Spleen (tissue), 11 donors: ENCODE data around the gene ALKBH7. TPM values are rescaled to one million over a fixed set of nuclear protein-coding genes. Genes with fewer than 3 reads are reported as not detected.

Experiments
- DNase-seq: peaks from one replicate; pipeline ENCODE4 v3.0.0-alpha.2; 2020
- H3K27ac ChIP-seq, 8 donors: fragments of 200-600 bp; sonication (generic) in 7 of 8; 1 replicate in 4 of 8; 2 replicates in 4 of 8; pipeline versions ENCODE4 v1.5.0 to v1.8.0; 2016 to 2021; ENCODE audit warnings: inconsistent platforms in 4 of 8, mild to moderate bottlenecking in 4 of 8, moderate library complexity in 1 of 8
- H3K27me3 ChIP-seq, 7 donors: fragments of 200-600 bp; sonication (generic) in 6 of 7; replicated peaks in 1 of 7; 1 replicate in 4 of 7; 2 replicates in 3 of 7; pipeline versions ENCODE4 v1.5.0 to v1.8.0; 2016 to 2021; ENCODE audit warnings: inconsistent platforms in 3 of 7, mild to moderate bottlenecking in 1 of 7
- H3K36me3 ChIP-seq, 6 donors: fragments of 200-600 bp; sonication (generic) in 5 of 6; 1 replicate in 4 of 6; 2 replicates in 2 of 6; pipeline versions ENCODE4 v1.5.0 to v1.8.0; 2016 to 2021; ENCODE audit warnings: inconsistent platforms in 2 of 6
- H3K4me1 ChIP-seq, 6 donors: fragments of 200-600 bp; sonication (generic) in 5 of 6; 1 replicate in 3 of 6; 2 replicates in 3 of 6; pipeline versions ENCODE4 v1.5.0 to v1.8.0; 2016 to 2021; ENCODE audit warnings: inconsistent platforms in 3 of 6
- H3K4me3 ChIP-seq, 8 donors: fragments of 200-600 bp; sonication (generic) in 7 of 8; 1 replicate in 4 of 8; 2 replicates in 4 of 8; pipeline versions ENCODE4 v1.5.0 to v1.8.0; 2016 to 2021; ENCODE audit warnings: inconsistent platforms in 4 of 8, mild to moderate bottlenecking in 4 of 8, moderate library complexity in 2 of 8
- H3K9me3 ChIP-seq, 8 donors: fragments of 200-600 bp; sonication (generic) in 7 of 8; 1 replicate in 4 of 8; 2 replicates in 4 of 8; pipeline versions ENCODE4 v1.5.0 to v1.8.0; 2016 to 2021; ENCODE audit warnings: inconsistent platforms in 4 of 8
- POLR2A ChIP-seq, 3 donors: fragments of 450-650 bp; IDR thresholded peaks; one replicate each; pipeline ENCODE4 v1.5.1; 2017; ENCODE audit warnings: antibody characterized with exemption in 3 of 3, mild to moderate bottlenecking in 1 of 3
- POLR2AphosphoS5 ChIP-seq, 3 donors: sonication (generic); formaldehyde crosslinking; IDR thresholded peaks; one replicate each; pipeline ENCODE4 v1.5.1; 2017; ENCODE audit warnings: antibody characterized with exemption in 3 of 3
- WGBS, 5 donors: extraction: QIAGEN DNeasy Blood & Tissue Kit in 3 of 5; methylation state at CpG; one replicate each; pipeline versions ENCODE4 v1.1.5 to v1.1.7; 2013 to 2018; 5-methylcytosine and 5-hydroxymethylcytosine counted together
- intact Hi-C: fragments of 100-400 bp; cut with DNase I; formaldehyde crosslinking; loops from one replicate; pipeline ENCODE4 v1.15.0; 2023; ENCODE audit warnings: low total_unique reads
- polyA plus RNA-seq, 3 donors: library from polyadenylated mRNA; stranded (reverse); fragments of 200-250 nt; gene quantifications; one replicate each; pipeline ENCODE4 v1.2.1, GENCODE V29; 2013
- total RNA-seq, 7 donors: library from RNA; depleted of rRNA in 3 of 7; stranded (reverse); fragments of >200 nt in 3 of 7; fragmentation: NEBNext Ultra II Directional in 4 of 7; extraction: Animal tissue kit (Norgen Biotek cat#: 25700) in 4 of 7; gene quantifications; one replicate each; pipeline versions ENCODE4 v1.1.0 to v1.2.1, GENCODE V29; 2016 to 2021
- TF ChIP-seq, protein P1 (sequence below), 11 experiments: fragments of 200-600 bp in 7 of 11; fragments of 450-650 bp in 4 of 11; sonication (generic) in 4 of 11; IDR thresholded peaks in 8 of 11; conservative IDR thresholded peaks in 3 of 11; 1 replicate in 7 of 11; 2 replicates in 4 of 11; pipeline versions ENCODE4 v1.4.0 to v1.8.0; 2016 to 2021; ENCODE audit warnings: antibody characterized with exemption in 11 of 11, inconsistent platforms in 4 of 11, mild to moderate bottlenecking in 1 of 11
- donor health status: healthy with polysubstance abuse.
- donor health status: DM: no; HTN: no; CAD: no; lungs with moderate emphysema.
- donor health status: DM: no; HTN: no; CAD: no.
- donor health status: Bipolar disorder and iron deficiency.
- donor health status: healthy.
- donor health status: DM: no; HTN: no; CAD: no.
- donor health status: DM: yes; HTN: yes; CAD: no.

The ALKBH7 gene
- total and polyA plus RNA-seq, 10 donors: 35.5 to 80.3 (median 44.5) TPM

DNA sequence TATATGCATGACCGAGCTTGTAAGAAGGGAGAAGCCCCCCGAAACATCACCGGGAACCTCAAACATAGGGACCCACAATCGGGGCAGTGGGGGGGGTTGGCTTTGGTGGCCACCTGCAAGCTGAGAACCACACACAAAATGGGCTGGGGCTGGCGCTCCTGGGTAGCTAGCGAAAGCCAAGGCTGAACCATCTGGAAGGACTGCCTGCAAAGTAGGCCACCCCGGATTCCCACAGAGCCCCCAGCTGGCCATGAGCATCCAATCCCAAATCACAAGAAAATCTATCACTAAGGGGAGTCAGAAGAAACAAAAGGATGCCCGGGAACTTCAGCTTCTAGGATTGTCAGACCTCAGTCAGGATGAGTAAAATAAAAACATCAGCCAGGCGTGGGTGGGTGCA is 5.9 kb downstream of the ALKBH7 start:
- TF ChIP-seq, protein P1, sequence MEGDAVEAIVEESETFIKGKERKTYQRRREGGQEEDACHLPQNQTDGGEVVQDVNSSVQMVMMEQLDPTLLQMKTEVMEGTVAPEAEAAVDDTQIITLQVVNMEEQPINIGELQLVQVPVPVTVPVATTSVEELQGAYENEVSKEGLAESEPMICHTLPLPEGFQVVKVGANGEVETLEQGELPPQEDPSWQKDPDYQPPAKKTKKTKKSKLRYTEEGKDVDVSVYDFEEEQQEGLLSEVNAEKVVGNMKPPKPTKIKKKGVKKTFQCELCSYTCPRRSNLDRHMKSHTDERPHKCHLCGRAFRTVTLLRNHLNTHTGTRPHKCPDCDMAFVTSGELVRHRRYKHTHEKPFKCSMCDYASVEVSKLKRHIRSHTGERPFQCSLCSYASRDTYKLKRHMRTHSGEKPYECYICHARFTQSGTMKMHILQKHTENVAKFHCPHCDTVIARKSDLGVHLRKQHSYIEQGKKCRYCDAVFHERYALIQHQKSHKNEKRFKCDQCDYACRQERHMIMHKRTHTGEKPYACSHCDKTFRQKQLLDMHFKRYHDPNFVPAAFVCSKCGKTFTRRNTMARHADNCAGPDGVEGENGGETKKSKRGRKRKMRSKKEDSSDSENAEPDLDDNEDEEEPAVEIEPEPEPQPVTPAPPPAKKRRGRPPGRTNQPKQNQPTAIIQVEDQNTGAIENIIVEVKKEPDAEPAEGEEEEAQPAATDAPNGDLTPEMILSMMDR (IDR thresholded peaks at IDR 0.05 in 8 of 11, conservative IDR thresholded peaks at IDR 0.05 in 3 of 11): no peak
- TF ChIP-seq POLR2A (IDR thresholded peaks at IDR 0.05) (no peak), POLR2AphosphoS5 (IDR thresholded peaks at IDR 0.05) (no peak)
- DNase-seq: no peak
- intact Hi-C loops: no loop called here
- no peak overlapping the region for H3K27ac ChIP-seq
- peaks cover 0 to 5% (median 1%) of the 10 kb centered on the region in 8 donors for H3K9me3 ChIP-seq
- peaks cover 5 to 9% (median 7%) of the 10 kb centered on the region in 6 donors for H3K4me1 ChIP-seq
- H3K36me3 ChIP-seq: peaks cover 14 to 75% (median 49%) of the 10 kb centered on the region in 6 donors
- no peaks in the 10 kb centered on the region for H3K27me3 ChIP-seq
- no peak overlapping the region for H3K4me3 ChIP-seq
- WGBS, 5 donors: 87 to 95% (median 91%) methylated on average over 9 of the region's 9 CpGs

DNA sequence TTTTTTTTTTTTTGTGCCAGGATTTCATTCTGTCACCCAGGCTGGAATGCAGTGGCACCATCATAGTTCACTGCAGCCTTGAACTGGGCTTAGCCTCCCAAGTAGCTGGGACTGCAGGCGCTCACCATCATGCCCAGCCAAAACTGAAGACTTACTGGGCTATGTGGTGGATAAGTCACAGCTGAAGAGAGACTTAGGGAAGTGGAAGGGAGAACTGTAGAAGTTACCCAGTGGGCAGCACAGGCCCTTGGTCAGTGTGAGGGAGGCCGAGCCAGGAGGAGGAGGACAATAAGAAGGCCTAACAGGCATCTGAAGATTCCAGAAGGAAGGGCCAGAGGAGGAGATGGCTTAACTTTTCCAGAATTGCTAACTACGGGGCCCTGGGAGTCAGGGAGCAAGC is 7.2 kb downstream of the ALKBH7 start:
- intact Hi-C loops: no loop called here
- WGBS, 5 donors: 77 to 98% (median 91%) methylated on average over 3 of the region's 3 CpGs
- no peak for DNase-seq
- Histone ChIP-seq H3K27ac (no peak overlapping the region), H3K4me1 (no peaks in the 10 kb centered on the region), H3K9me3 (peaks cover 0 to 5% (median 1%) of the 10 kb centered on the region in 8 donors), H3K27me3 (no peaks in the 10 kb centered on the region), H3K36me3 (peaks cover 14 to 82% (median 62%) of the 10 kb centered on the region in 6 donors), H3K4me3 (no peak overlapping the region)
- no peak for TF ChIP-seq POLR2AphosphoS5 (IDR thresholded peaks at IDR 0.05)
- TF ChIP-seq, protein P1 (IDR thresholded peaks at IDR 0.05 in 8 of 11, conservative IDR thresholded peaks at IDR 0.05 in 3 of 11): no peak
- no peak for TF ChIP-seq POLR2A (IDR thresholded peaks at IDR 0.05)

DNA sequence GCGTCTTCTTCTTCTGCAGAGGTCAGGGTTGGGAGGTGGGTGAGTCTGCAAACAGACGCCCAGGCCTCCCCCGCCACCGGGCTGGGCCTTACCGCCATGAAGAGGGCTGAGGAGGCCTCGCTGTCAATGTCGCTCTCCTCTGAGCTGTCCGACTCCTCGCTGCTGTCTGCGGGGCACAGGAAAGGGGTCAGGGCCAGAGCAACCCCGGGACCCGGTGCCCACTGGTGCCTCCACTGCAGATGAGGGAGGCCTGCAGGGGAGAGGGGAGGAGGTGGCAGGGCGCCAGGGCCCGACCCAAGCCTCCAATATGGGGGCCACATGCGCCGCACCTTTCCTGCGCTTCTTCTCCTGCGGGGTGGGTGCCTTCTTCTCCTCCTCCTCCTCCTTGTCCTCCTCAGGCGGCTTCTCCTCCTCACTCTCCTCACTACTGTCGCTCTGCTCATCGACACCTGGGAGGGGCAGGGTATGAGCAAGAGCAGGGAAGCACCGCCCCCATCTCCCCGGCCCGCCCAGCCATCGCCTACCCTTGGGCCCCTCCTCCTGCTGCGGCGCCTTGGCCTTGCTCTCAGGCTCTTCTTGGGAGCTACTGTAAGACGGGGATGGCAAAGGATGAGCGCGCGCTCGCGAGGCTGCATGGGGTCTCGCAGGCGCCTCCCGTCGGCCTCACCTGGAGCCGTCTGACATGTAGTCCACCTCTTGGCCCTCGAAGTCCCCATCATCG is 8.6 kb downstream of the ALKBH7 start:
- intact Hi-C loops: no loop called here
- Histone ChIP-seq H3K9me3 (peaks cover 0 to 5% (median 1%) of the 10 kb centered on the region in 8 donors), H3K36me3 (peaks cover 14 to 86% (median 75%) of the 10 kb centered on the region in 6 donors), H3K27ac (no peak overlapping the region), H3K4me3 (no peak overlapping the region), H3K27me3 (no peaks in the 10 kb centered on the region), H3K4me1 (no peaks in the 10 kb centered on the region)
- 95 to 97% (median 97%) methylated on average over 30 to 40 of the region's 40 CpGs for WGBS, 5 donors
- TF ChIP-seq, protein P1 (IDR thresholded peaks at IDR 0.05 in 8 of 11, conservative IDR thresholded peaks at IDR 0.05 in 3 of 11): no peak
- TF ChIP-seq POLR2A (IDR thresholded peaks at IDR 0.05) (no peak), POLR2AphosphoS5 (IDR thresholded peaks at IDR 0.05) (peak in 1 of 3 donors; percentile 14)
- no peak for DNase-seq

DNA sequence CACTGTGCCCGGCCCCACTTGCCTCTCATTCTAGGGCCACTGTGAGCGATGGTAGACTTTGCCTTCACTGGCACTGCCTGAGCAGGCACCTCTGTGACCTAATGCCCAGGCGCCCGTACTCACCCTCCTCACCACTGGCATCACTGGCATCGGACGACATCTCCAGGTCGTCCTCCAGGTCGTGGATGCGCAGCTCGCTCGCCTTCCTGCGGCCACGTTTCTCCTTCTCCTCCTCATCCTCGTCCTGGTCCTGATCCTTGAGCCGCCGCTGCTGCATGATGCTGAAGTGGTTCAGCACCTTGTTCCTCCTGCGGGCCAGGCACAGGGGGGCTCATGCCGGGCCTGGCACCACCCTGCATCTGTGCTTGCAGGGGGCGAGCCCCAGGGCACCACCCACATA is 10.6 kb downstream of the ALKBH7 start:
- no peak overlapping the region for H3K4me3 ChIP-seq
- TF ChIP-seq POLR2A (IDR thresholded peaks at IDR 0.05): no peak
- peak in 1 of 3 donors; percentile 45 for TF ChIP-seq POLR2AphosphoS5 (IDR thresholded peaks at IDR 0.05)
- WGBS, 5 donors: 93 to 99% (median 94%) methylated on average over 18 to 19 of the region's 19 CpGs

More for the DNA sequence above, 10.6 kb downstream of the ALKBH7 start:
- peaks cover 18 to 100% (median 94%) of the 10 kb centered on the region in 6 donors for H3K36me3 ChIP-seq
- no peak for DNase-seq
- H3K4me1 ChIP-seq: no peaks in the 10 kb centered on the region
- intact Hi-C loops: no loop called here
- H3K27ac ChIP-seq: no peak overlapping the region
- peaks cover 0 to 5% (median 1%) of the 10 kb centered on the region in 8 donors for H3K9me3 ChIP-seq
- no peaks in the 10 kb centered on the region for H3K27me3 ChIP-seq
